HG03575 (cell line): ENCODE measurements around the gene IL20RB.

Experiments
- ATAC-seq: cut with Tn5 transposase; IDR thresholded peaks from one replicate; pipeline ENCODE4 v1.9.1; 2021; ENCODE audit not compliant: unreplicated experiment, insufficient number of reproducible peaks, low FRiP score; ENCODE audit errors: extremely low read depth

Gene IL20RB, protein sequence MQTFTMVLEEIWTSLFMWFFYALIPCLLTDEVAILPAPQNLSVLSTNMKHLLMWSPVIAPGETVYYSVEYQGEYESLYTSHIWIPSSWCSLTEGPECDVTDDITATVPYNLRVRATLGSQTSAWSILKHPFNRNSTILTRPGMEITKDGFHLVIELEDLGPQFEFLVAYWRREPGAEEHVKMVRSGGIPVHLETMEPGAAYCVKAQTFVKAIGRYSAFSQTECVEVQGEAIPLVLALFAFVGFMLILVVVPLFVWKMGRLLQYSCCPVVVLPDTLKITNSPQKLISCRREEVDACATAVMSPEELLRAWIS

DNA sequence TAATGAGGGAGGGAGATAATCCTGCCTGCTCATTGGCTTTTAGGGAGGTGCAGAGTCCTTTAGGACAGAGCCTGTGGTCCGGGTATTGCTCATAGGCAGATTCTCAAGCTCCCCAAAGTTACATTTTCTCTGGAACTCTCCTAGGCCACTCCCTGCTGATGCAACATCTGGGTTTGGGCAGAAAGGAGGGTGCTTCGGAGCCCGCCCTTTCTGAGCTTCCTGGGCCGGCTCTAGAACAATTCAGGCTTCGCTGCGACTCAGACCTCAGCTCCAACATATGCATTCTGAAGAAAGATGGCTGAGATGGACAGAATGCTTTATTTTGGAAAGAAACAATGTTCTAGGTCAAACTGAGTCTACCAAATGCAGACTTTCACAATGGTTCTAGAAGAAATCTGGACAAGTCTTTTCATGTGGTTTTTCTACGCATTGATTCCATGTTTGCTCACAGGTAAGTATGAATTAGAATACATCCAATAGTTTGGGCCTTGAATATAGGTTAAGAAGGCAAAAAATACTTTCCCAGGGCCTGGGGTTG, at the start of gene IL20RB:
IL20RB (plus strand) TSS at position 233 of the 538 bp plus-strand sequence; CDS start at position 364, 131 bp downstream.
- no peak for ATAC-seq

DNA sequence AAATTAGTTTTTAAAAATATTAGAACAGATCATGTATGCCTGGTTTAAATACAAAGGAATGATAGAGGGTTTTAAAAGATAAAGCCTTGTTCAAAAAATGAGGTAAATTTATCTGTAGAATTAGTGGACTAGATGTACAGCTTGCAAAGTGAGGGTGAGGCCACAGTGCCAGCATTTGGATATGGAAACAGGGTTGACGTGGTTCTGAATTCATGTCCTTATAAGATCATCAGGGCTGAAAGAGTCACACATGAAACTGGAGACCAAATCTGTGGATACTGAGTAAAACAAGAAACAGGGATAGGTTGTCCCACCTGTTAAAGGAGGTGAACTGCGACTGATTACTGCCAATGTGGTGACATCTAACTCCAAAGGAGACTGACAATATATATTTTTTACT, 49.5 kb upstream of the IL20RB start:
- ATAC-seq, result no peak

GRCh38 chr3:136909187-136909586, 48.6 kb upstream of the IL20RB start:
- ATAC-seq, result no peak

GRCh38 chr3:136910697-136911096, 47.1 kb upstream of the IL20RB start:
- ATAC-seq, result no peak

- no peak for ATAC-seq
Measured at GRCh38 chr3:136913168-136913567, 44.6 kb upstream of the IL20RB start.

DNA sequence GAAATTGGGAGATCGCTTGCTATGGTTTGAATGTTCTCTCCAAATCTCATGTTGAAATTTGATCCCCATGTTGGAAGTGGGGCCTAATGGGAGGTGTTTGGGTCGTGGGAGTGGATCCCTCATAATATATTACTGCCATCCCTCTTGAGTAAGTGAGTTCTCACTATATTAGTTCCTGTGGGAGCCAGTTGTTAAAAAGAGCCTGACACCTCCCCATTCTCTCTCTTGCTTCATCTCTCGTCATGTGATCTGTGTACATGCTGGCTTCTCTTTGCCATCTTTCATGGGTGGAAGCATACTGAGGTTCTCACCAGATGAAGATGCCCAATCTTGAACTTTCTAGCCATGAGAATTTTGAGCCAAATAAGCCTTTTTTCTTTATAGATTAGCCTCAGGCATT, 43.0 kb upstream of the IL20RB start:
- ATAC-seq, result no peak

- ATAC-seq, result no peak
Measured at GRCh38 chr3:136916223-136916622, 41.6 kb upstream of the IL20RB start.

DNA sequence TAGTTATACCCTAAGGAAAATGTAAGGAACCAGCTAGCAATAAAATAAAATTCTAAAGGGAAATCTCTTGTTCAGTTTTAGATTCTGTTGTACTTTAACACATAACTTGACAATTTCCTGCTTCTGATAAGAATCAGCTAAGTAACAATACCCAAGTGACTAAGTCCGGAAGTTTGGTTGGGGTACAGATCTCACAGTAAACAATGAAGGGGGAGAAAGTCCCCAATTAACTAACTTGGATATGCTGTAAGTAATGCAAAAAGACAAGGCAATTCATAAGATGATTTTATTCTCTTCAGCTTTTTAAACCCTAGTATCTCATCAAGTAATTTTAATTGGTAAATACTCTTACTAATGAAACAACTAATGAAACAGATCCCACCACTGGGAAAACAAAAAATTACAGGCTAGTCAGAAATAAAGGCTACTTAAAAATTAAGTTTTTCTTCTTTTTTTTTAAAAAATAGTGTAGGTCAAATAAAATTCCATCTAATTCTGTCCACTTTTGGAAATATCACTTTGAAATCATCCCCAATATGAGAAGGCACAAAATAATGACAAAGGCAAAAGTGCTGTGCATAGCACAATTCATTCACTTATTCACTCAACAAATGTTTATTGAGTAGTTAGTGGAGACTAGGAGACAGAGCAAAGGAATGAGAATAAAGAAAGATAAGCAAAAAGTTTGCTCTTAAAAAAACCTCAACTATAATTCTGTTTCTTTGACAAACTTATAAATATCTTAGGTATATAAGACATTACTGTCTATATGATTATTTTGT, 37.8 kb upstream of the IL20RB start:
- ATAC-seq, result no peak

DNA sequence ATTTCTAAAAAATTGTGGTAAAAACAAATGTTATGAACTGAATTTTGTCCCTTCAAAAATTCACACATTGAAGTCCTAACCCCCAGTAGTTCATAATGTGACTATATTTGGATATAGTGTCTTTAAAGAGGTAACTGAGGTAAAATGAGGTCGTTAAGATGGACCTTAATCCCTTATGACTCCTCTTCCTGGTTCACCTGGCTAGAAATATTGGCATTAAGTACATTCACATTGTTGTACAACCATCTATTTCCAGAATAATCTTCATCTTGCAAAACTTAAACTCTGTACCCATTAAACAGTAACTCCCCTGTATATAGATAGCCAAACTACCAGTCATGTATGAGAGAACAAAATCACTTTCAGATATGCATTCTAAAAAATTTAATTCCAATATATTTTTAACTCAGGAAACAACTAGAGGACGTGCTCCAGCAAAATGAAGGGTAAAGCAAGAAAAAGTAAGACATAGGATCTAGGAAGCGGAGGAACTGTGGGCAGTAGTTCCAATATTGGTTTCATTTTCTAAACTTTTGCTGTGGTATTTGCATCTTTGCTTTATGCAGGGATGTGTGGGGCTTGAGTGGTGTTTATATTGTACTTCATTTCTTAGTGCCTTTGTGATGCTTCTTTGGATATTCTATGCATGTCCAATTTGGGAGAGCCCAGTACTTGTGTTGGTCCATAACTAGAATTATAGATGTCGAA, 36.7 kb upstream of the IL20RB start:
- ATAC-seq, result no peak

GRCh38 chr3:136925425-136926190, 32.2 kb upstream of the IL20RB start:
- ATAC-seq, result no peak

GRCh38 chr3:136928240-136928639, 29.5 kb upstream of the IL20RB start:
- ATAC-seq, result no peak

DNA sequence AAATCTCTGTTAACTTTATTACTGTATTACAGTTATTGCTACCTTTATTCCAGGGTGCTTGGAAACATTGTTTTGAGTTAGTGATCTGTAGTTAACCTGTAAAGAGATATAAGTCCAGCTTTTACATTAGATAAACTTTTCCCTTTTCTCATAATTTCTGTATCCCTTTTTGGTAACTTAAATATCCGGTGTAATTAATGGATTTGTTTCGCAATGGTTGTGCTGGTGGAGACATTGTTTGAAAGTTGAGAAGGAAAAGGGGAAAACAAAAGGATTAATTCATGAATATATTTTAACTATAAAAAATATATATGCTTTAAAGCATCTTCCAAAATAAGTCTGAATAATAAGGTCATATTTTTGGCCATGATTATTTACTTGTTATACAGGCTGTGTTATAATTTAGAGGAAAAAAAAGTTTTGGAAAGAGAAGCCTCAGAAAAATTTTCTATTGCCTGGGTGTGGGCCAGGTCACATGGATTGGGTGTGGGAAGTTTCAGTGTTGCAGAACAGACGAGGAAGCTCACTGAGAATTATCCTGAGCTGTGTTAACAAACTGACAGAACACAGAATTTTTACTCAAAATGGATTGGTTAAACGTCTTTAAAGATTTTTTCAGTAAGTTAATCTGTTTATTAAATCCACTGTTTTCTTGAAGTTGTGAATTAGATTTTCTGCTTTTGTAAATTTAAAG, 27.7 kb upstream of the IL20RB start:
- ATAC-seq, result no peak

- no peak for ATAC-seq
Measured at GRCh38 chr3:136931606-136932005, 26.2 kb upstream of the IL20RB start.

DNA sequence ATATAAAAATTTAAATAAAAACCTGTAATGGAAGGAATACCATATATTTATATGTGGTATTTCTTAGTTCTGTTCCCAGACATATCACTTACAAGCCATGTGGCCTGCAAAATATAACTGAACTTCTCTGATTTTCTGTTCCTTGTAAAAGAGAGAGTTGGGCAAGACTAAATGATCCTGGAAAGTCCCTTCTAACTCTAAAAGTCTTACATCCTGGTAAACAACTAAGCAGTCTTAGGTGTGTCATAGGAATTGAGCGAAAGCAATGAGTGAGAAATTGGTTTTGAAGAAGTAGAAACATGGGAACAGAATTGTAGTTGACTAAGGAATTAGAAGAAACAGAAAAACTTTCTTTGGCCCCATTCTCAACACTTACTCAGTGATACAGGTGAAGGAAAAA, 25.3 kb upstream of the IL20RB start:
- no peak for ATAC-seq

DNA sequence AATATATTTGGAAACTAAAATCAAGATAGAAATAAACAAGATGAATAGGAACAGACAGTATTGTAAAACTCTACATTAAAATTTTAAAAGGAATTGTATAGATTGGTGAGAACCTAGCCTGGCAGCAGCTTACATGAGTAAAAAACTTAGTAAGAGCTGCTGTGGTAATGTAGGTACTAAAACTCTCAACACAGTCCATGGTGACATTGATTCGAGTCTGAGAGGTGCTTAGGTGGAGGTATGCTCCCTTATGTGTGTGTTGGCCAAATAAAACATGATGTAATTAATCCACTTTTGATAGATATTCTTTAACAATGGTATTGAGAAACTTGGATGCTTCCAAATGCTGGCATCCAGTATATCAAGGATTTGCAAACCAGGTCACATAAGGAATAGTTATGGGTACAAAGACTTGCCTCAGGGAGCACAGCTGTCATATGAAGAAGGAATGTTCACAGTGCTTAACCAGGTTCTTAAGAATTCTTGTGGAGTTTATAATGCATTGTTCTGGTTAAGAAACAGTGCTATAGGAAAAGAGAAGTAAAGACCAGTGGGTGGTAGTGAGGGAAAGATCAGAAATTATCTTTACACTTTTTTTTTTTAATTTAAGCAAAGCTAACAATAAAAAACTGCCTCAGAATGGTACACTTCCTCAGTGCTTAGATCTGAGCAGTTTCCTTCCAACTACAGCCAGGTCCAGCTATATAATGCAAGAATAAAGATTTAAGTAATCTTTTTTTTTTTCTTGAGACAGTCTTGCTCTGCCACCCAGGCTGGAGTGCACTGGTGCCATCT, 24.6 kb upstream of the IL20RB start:
- no peak for ATAC-seq

DNA sequence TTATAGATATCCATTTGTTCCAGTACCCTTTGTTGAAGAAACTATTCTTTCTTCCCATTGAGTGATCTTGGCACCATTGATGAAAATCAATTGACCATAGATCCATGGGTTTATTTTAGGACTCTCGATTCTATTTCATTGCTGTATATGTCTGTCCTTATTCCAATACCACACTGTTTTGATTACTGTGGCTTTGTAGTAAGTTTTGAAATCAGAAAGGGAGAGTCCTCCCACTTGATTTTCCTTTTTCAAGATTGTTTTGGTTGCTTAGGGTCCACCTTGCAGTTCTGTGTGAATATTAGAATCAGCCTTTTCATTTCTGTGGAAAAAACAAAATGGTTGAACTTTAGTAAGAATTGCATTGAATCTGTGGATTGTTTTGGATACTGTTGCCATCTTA, 20.6 kb upstream of the IL20RB start:
- no peak for ATAC-seq

GRCh38 chr3:136937851-136938250, 19.9 kb upstream of the IL20RB start:
- ATAC-seq, result no peak

- ATAC-seq, result no peak
Measured at GRCh38 chr3:136938334-136938733, 19.4 kb upstream of the IL20RB start.
